K562 (cell line): ENCODE results near the gene ARSJ.

Source experiments
- USF2 ChIP-seq: sonication (generic); formaldehyde crosslinking; IDR thresholded peaks from 2 replicates; pipeline ENCODE4 v1.5.0; 2020; ENCODE audit warnings: missing genetic modification reagents
- ZNF655 ChIP-seq: fragments of 250-450 bp; sonication (Bioruptor Pico); IDR thresholded peaks from 2 replicates; pipeline ENCODE4 v1.5.0; 2021

GRCh38 chr4:113878668-113879067 is 100.8 kb downstream of the ARSJ start:
- TF ChIP-seq ZNF655 (CRISPR knock-in tag) (no peak), USF2 (CRISPR knock-in tag) (no peak)
